GM21825 (cell line): ENCODE results near the gene FOXP1.

ENCODE experiments used
- ATAC-seq: cut with Tn5 transposase; IDR thresholded peaks from one replicate; pipeline ENCODE4 v1.9.1; 2021; ENCODE audit warnings: mild to moderate bottlenecking, moderate library complexity; ENCODE audit not compliant: unreplicated experiment

FOXP1 gene

GRCh38 chr3:71565316-71565715 is 18.2 kb downstream of the FOXP1 start:
- no peak for ATAC-seq

DNA sequence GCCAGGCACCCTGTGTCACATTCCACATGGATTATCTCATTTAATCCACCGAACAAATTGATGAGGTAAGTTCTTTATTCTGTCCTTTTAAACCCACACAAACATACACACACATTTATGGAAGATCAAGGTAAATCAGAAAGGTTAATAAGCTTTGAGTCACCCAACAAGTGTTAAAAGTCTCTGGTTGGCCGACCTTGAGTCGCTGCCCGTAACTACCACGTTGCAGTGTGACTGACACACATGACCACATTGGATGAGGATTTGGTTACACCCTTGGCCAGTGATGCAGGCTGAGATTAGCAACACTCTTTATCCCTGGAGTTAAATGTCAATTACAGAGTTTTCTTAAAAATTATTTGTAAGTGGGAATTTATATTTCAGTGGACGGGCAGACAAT is 19.2 kb downstream of the FOXP1 start:
- ATAC-seq = no peak

DNA sequence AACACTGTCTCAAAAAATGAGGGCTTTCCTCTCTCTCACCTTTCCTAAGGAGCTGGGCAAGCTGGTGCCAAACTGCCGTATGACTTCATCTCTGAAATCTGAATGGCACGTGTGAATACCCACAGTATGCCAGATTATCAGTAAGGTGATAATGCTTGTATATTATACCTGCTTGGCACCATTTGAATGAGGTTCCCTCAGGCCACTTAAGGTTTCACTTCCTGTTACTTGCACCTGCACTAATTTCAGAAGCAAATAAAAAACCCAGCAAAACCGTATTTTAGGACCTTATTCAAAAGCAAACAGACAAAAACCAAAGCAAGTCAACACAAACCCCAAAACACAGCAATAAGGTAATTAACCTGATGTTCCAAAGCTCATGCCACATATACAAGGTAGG is 19.7 kb downstream of the FOXP1 start:
- peak; percentile 89 for ATAC-seq

- ATAC-seq = no peak
Measured at GRCh38 chr3:71562938-71563337, 20.6 kb downstream of the FOXP1 start.

GRCh38 chr3:71560665-71561064 is 22.9 kb downstream of the FOXP1 start:
- no peak for ATAC-seq

- ATAC-seq = no peak
Measured at GRCh38 chr3:71559578-71560162, 23.9 kb downstream of the FOXP1 start.

DNA sequence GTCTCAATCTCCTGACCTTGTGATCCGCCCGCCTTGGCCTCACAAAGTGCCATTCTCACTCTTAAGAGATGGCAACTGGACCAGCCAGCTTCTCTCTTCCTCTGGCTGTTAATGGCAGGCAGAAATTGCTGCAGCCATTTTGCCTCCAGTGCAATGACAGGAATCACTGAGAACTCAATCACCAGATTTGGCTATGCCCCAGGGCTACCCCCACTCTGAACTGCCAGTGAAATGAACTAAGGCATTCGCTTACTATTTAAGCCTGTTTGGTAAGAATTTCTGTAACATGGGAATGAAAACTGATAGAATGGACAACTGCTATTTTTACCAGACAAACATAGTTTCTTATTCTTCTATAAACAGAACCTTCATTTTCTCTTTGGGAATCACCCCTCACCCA is 24.5 kb downstream of the FOXP1 start:
- no peak for ATAC-seq

GRCh38 chr3:71554649-71555048 is 28.9 kb downstream of the FOXP1 start:
- no peak for ATAC-seq

GRCh38 chr3:71551311-71551919 is 32.1 kb downstream of the FOXP1 start:
- ATAC-seq = no peak

GRCh38 chr3:71549951-71550350 is 33.6 kb downstream of the FOXP1 start:
- no peak for ATAC-seq

DNA sequence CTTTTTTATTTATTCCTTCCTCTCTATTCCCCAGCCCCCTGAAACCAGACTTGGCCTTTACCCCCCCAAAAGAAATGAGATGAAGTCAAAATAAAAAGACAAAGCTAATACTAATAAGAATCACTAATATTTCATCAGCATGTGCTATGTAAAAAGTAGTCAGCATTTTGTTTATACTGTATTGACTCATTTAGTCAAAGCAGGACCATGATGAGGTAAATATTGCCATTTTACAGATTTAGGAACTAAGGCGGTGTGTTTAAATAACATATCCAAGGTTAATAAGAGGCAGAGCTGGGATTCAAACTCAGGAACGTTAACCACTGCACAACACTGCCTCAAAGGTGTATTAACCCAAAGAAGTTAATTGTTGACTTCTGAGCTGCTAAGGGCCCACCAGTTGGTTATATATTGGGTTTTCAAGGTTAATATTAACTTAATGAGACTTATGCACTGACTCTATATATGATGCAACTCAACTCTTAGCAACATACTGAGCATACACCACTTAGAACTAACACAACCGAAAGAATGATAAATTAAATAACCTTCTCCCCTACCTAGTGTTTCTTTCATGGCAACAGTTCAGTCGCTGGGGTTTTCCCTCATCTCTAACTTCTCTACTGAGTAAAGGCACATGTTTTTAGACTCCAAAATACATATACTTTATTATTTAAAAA is 34.7 kb downstream of the FOXP1 start:
- peak; percentile 86 for ATAC-seq

- no peak for ATAC-seq
Measured at GRCh38 chr3:71547249-71548198, 36.0 kb downstream of the FOXP1 start.

GRCh38 chr3:71546821-71547220 is 36.7 kb downstream of the FOXP1 start:
- ATAC-seq = no peak

DNA sequence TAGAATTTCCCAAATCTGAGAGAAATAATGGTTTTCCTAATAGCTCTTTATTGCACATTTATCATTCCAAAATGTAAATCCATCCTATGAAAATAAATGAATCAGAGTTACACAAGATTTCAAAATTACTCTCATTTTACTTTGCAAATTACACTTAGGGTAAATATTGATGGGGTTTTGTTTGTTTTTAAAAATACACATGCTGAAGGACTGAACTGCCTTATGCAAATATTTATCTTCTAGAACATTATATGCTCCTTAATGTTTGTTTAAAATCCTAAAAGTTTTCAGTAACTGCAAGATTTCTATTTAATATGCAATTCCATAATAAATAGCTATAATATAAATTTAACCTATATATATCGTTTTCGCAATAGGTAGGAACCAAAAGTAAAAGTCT is 38.2 kb downstream of the FOXP1 start:
- ATAC-seq = no peak

DNA sequence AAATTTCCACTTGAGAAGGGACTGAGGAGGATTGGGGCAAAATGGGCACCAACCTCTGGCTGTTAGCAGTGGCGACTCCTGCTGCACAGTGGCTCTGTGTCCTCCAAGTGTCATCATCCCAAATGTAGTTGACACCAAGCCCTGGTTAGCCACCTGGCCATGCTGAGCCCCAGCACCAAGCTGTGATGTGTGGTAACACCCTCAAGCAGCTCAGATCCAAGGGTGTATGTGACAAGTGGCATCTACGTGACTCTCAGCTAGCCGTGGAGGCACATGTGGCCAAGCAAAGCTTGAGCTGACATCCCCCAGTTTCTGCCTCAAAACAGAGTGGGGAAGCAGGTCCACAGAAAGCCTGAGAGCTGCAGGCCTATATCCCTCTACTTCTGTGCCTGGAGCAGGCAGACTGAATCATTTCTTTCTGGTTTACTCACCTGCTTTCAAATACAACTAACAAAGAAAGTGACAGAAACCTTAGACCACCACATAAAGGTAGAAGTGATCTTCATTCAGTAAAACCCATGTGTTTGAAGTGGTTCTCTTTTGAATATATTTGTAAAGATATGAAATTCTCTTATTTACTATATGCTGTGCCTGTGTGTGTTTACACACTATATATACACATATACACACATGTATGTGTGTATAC is 40.0 kb downstream of the FOXP1 start:
- ATAC-seq = peak; percentile 3

- ATAC-seq = peak; percentile 82
Measured at GRCh38 chr3:71542521-71543370, 40.8 kb downstream of the FOXP1 start.

DNA sequence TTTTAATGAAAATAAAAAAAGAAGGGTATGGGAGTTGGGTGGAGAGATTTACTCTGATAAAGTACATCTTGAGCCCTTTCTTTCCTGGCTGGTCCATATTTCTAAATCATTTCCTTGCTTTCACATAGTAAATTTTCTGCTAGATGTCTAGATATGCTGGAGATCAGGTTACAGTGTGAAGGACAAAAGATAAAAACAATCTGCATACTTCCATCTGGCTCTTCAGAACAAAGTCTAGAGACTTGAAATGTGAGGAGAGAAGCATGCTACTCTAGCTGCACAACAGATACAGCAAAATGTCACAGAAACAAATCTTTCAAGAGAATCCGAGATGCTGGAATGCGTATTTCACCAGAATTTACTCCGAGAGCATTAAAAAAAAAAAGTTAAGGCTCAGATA is 42.2 kb downstream of the FOXP1 start:
- ATAC-seq = no peak

DNA sequence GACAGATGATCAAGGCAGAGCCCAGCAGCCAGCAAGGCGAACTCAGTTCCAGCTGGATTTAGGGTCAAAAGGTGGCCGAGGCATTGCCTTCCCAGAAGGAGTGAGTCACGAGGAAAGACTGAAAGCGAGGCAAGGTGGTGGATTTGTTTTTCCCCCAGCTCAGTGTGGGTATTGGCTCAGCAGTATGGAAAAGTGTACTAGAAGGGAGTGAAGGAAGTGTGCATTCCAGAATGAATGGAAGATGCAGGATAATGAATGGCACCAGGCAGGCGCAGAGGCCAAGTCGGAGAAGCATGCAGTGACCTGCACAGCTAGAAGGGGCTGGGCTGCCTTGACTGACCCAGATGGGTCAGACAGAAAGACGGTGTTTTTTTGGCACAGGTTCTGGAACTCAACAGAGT is 46.3 kb downstream of the FOXP1 start:
- no peak for ATAC-seq

DNA sequence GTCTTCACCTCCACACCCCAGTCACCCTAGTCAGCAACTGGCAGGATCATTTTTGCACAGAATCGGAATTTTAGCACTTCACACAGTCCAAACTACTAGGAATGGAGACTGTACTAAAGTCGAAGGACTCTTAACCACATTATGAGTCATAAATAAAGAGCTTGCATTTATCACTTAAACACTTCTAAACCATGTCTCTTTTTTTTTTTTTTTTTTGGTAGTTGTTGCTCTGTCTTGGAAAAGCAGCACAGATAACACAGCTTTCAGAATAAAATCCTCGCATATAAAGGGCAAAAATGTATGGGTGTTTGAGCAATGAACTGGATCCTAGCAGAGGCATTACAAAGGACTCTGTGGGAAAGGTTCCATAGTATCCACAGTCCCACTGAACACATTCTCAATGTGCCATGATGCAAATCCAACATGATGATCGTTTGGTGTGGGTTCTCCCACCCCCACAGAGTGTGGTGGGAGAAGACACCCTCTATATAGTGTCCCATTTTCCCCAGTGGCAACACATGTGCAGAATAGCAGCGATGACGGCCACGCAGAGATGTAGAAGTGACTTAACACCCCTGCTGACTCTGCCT is 47.1 kb downstream of the FOXP1 start:
- ATAC-seq = no peak

DNA sequence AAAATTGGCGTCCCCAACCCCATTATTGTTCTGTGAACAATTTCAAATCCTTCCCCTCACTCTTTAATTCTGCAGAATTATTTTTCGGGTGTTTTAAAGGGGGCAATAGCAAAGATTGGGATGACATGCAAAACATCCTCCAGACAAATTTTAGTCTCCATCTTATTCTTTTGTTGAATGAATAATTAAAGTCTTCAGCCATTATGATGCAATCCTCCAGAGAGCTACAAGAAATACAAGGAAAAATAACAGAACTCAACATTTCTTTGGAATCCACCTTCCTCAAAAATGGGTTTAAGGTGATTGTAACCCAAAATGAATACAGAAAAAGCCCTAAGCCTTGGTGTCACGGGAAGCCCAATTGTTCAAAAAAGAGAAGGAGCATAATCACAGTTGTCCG is 49.9 kb downstream of the FOXP1 start:
- no peak for ATAC-seq
